Measurements from ENCODE around the gene ZNF518A.
"Not testable (repeated sequence)": the region's sequence is repeated elsewhere in the genome, so short reads cannot be mapped to it uniquely, and the experiment has no call there.

Gene ZNF518A

GRCh38 chr10:96131621-96132020 is 1.5 kb downstream of the ZNF518A start:
- intact Hi-C loops (cut with DNase I) = loop anchor here (10.0 kb wide), 1 partner anchor 437 kb away; the partner anchor contains the start of gene TCTN3
- DNase-seq = no peak

DNA sequence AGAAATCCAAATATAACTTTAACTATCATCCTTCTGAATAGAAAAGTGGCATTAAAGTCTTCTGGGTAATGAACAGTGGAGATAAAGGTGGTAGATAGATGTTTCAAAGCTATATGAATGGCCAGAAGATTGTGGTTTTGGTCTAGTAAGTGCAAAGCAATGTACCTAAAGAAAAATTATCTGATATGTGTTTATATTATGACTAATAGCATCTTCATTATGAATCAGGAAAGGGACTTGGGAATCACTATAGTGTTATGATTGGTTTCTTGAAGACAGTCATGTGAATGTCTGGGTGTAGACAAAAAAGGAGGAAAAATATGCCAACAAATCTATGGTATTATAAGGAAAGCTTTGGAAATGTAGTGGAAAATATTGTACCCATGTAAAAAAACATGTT is 3.0 kb downstream of the ZNF518A start:
- intact Hi-C loops (cut with DNase I) = loop anchor here (10.0 kb wide), 1 partner anchor 438 kb away; the partner anchor contains the start of gene TCTN3
- DNase-seq = no peak

DNA sequence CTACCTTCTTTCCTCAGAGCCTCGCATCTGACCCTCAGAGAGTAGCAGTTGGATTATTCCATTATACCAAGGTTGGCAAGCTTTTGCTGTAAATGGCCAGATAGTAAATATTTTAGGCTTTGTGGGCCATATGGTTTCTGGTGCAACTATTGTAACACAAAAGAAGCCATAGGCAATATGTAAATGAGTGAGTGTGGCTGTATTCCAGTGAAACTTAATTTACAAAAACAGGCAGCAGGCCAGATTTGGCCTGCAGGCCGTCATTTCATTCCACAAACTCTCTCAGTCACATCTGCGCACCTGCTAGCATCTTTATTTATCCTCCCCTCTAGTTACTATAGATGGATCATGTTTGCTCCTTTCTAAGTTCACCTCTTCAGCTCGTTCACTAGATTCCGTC is 6.7 kb downstream of the ZNF518A start:
- intact Hi-C loops (cut with DNase I) = loop anchor here (10.0 kb wide), 1 partner anchor 442 kb away; the partner anchor contains the start of gene TCTN3
- no peak for DNase-seq

DNA sequence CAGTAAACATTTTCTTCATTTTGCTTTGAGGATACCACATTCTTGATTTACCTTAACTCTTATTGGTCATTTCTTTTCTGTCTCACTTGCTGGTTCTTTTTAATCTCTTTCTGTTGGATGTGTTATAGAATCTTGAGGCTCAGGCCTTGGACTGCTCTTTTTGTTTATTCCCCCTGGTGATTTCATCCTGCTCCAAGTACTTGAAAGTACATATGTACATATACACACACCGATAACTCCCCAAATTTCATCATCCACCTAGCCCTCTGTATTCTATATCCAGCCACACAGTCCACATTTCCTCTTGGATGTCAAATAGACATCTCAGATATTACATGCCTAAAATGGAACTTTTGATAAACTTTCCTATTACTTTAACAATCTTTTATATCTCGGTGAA is 7.5 kb downstream of the ZNF518A start:
- DNase-seq = no peak
- intact Hi-C loops (cut with DNase I) = loop anchor here (10.0 kb wide), 1 partner anchor 443 kb away; the partner anchor contains the start of gene TCTN3

DNA sequence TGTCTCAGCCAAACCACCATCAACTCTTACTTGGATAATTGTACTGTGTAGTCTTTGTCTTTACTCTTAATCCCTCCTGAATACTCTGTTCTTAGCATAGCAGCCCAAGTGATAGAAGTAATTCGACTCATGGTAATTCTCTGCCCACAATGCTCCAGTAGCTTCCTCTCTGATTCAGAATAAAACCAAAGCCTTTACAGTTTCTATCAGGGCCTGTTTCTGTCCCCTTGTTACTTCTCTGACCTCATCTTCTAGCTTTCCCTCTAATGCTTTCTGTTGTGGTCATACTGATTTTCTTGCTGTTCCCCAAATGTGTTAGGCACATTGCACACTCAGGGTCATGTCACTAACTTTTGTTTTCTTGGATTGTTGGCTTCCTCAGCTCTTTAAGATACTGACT is 8.0 kb downstream of the ZNF518A start:
- no peak for DNase-seq
- intact Hi-C loops (cut with DNase I) = loop anchor here (10.0 kb wide), 1 partner anchor 443 kb away; the partner anchor contains the start of gene TCTN3

- DNase-seq = no peak
- intact Hi-C loops (cut with DNase I) = no loop called here
Observed at GRCh38 chr10:96152437-96152836, 22.3 kb downstream of the ZNF518A start.

GRCh38 chr10:96153070-96153469 is 23.0 kb downstream of the ZNF518A start:
- intact Hi-C loops (cut with DNase I) = no loop called here
- no peak for DNase-seq

GRCh38 chr10:96165726-96166125 is 35.6 kb downstream of the ZNF518A start:
- DNase-seq = no peak
- intact Hi-C loops (cut with DNase I) = no loop called here

- intact Hi-C loops (cut with DNase I) = no loop called here
- no peak for DNase-seq
Observed at GRCh38 chr10:96168546-96168945, 38.4 kb downstream of the ZNF518A start.

- intact Hi-C loops (cut with DNase I) = no loop called here
- DNase-seq = no peak
Observed at GRCh38 chr10:96170230-96170629, 40.1 kb downstream of the ZNF518A start.

- intact Hi-C loops (cut with DNase I) = no loop called here
- DNase-seq = no peak
Observed at GRCh38 chr10:96172666-96173065, 42.6 kb downstream of the ZNF518A start.

DNA sequence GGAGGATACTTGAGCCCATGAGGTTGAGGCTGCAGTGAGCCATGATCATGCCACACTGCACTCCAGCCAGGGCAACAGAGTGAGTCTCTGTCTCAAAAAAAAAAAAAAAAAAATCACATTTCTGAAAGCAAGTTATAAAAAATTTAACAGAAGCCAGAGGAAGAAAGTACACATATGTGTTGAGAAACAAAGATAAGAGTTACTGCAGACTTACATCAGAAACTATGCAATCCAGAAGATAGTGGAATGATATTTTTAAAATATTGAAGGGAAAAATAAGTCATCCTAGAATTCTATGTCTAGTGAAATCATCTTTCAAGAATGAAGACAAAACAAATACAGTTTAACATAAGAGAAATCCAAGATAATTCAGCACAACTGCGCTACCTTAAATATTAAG is 46.9 kb downstream of the ZNF518A start:
- no peak for DNase-seq
- intact Hi-C loops (cut with DNase I) = no loop called here

DNA sequence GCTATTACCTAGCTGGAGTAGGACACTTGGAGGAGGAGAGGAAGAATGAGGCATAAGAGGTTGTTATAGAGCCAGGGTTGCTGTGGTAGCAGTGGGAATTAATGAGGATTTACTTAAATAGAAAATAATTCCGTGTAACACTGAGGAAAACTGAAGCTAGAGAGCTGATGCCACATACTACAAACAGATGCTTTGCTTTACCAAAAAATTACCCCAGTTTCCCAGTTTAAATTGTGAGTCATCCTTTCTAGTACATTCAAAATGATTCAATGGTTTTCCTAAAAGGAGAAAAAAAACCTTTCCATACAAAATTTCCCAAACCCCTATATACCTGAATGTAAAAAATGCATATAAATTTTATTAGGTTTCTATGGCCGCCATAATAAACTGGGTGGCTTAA is 58.3 kb downstream of the ZNF518A start:
- intact Hi-C loops (cut with DNase I) = no loop called here
- no peak for DNase-seq

DNA sequence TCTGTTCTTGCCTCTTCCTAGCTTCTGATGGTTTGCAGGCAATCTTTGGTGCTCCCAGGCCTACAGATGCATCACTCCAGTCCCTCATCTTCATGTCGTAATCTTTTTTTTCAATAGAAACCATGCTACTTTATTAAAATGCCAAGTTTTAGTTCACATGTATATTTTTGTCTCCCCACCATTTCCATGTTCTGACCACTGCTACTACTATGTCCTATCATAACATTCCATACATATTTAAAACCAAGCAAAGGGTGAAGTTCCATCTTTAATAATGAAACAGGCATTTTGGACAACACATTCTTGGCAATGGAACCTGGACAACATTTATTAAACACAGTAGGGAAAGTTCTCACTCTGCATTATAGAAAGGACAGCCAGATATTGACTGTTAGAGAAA is 58.8 kb downstream of the ZNF518A start:
- no peak for DNase-seq

GRCh38 chr10:96189505-96189904 is 59.4 kb downstream of the ZNF518A start:
- intact Hi-C loops (cut with DNase I); DNase-seq: not testable (repeated sequence)

More for the DNA sequence above, 58.8 kb downstream of the ZNF518A start:
- intact Hi-C loops (cut with DNase I) = no loop called here

DNA sequence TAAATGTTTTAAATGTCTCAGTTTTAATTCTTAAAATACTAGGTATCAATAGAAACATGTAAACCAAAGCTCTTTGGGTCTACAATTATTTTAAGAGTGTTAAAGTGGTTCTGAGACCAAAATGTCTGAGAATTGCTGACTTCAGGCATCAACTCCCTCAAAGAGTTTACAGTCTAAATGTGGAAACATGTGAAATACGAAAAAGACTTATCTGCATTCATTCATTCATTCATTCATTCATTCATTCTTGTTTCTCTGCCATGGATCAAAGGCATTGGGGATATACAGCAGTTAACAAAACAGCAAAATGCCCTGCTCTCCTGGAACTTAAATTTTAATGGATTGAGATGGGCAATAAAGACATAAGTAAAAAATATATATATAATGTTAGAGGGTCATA is 71.4 kb downstream of the ZNF518A start:
- intact Hi-C loops (cut with DNase I) = no loop called here
- DNase-seq = no peak

DNA sequence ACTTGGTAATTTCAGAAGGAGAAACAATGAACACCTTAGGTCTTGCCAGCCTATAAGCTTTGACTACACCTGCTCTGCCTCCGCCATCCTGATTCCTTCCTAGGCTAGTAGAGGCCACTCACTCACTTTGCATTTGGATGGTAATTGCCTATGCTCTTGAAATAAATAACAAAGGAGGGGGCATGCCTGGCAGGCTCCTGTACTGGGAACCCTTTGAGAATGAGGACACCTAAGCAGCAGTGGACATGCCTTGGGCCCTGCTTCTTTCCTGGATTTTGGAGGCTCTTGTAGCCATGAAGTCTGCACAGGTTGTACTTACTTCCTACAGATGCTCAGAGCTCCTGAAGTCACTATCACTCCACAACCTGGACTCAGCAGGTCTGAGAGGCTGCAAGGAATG is 75.5 kb downstream of the ZNF518A start:
- intact Hi-C loops (cut with DNase I) = no loop called here
- DNase-seq = no peak

DNA sequence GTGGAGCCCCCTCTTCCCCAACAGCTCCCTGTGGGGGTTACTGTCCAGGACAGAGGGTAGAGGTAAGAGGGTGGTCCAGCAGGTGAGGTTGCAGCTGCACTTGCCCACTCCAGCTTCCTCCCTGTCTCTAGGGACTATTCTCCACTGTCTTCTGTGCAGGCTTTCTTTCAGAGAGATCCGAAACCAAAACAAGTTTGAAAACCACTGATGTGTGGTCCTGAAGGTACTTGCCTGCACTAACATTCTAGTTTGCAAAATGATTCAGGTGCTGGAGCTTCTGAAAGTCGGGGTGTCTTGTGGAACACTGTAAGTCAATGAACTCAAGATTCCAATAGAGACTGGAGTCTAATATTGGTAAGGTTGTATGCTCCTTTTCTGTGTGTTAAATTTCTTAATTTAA is 78.2 kb downstream of the ZNF518A start:
- DNase-seq = no peak
- intact Hi-C loops (cut with DNase I) = no loop called here

DNA sequence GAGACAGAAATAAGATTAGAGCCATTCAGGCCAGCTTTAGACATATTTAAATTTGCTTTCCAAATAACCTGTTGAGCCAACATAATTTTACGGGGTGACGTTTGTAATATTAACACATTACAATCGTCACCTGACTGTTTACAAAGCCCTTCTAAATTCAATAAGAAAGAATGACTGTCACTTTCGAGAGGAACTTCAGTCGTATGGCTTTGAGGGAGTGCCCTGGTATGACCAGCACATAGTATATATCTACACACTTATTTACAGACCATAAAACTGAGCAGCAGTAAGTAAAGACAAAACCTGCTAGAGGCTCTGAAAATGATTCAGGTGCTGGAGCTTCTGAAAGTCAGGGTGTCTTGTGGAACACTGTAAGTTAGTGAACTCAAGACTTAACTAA is 78.8 kb downstream of the ZNF518A start:
- intact Hi-C loops (cut with DNase I) = no loop called here

DNA sequence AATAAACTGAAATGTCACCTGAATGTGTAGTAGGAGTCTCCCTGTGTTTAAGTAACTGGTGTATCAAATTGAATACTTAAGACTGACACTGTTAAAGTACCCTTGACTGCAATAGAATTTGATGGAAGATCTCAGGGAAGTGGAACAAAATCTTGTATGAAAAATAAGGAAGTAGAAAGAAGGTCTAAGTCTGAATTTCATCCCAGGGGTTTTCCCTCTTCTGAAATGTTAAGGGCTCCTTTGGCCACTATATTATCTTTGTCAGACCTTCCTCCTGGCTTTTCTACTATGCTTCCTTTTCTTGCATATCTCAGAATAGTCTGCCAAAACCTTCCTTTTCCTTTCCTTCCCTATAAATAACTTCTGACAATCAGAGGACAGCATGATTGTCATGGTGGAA is 81.7 kb downstream of the ZNF518A start:
- intact Hi-C loops (cut with DNase I) = no loop called here
- DNase-seq = no peak

More for the DNA sequence above, 78.8 kb downstream of the ZNF518A start:
- no peak for DNase-seq

- intact Hi-C loops (cut with DNase I) = no loop called here
- DNase-seq = no peak
Observed at GRCh38 chr10:96212911-96213310, 82.8 kb downstream of the ZNF518A start.

All from head of caudate nucleus (tissue), 42 donors.